Body of pancreas (tissue), 4 donors: Measurements from ENCODE around the gene LMO1. TPM values are rescaled to one million over a fixed set of nuclear protein-coding genes. Genes with fewer than 3 reads are reported as not detected.
A peak's percentile ranks its signal among the peaks of the same experiment; 100 is the strongest.

Experiments used
- ATAC-seq: fragments of 150-250 bp; one replicate; pipeline ENCODE4 v1.9.1; 2016
- DNase-seq, 4 donors: peaks; one replicate each; pipeline ENCODE4 v3.0.0-alpha.2; 2019
- H3K27ac ChIP-seq, 4 donors: fragments of 200-600 bp; sonication (generic); 1 replicate in 3 of 4; 2 replicates in 1 of 4; pipeline versions ENCODE4 v1.5.1 to v1.6.1; 2016 to 2019; ENCODE audit warnings: mild to moderate bottlenecking in 1 of 4, mixed read lengths in 1 of 4, moderate library complexity in 1 of 4
- H3K27me3 ChIP-seq, 2 donors: fragments of 200-600 bp; sonication (generic); one replicate each; pipeline ENCODE4 v1.6.0; 2016; ENCODE audit warnings: mild to moderate bottlenecking in 1 of 2
- H3K36me3 ChIP-seq, 2 donors: fragments of 200-600 bp; sonication (generic); replicated peaks in 1 of 2; 2 replicates each; pipeline ENCODE4 v1.5.1; 2016; ENCODE audit warnings: low read depth in 2 of 2; ENCODE audit not compliant: insufficient read depth in 1 of 2
- H3K4me1 ChIP-seq: fragments of 200-600 bp; sonication (generic); one replicate; pipeline ENCODE4 v1.6.0; 2016
- H3K4me3 ChIP-seq, 2 donors: fragments of 200-600 bp; sonication (generic); 1 replicate in 1 of 2; 2 replicates in 1 of 2; pipeline ENCODE4 v1.5.1; 2016 to 2019
- H3K9me3 ChIP-seq, 3 donors: fragments of 200-600 bp; sonication (generic); 1 replicate in 2 of 3; 2 replicates in 1 of 3; pipeline ENCODE4 v1.5.1; 2016
- POLR2A ChIP-seq, 3 donors: fragments of 450-650 bp; IDR thresholded peaks; one replicate each; pipeline ENCODE4 v1.6.1; 2016; ENCODE audit warnings: antibody characterized with exemption in 3 of 3, mild to moderate bottlenecking in 2 of 3
- WGBS, 2 donors: methylation state at CpG; one replicate each; pipeline ENCODE4 v1.1.5; 2017; 5-methylcytosine and 5-hydroxymethylcytosine counted together
- intact Hi-C: fragments of 100-400 bp; cut with DNase I; formaldehyde crosslinking; loops from one replicate; pipeline ENCODE4 v1.15.1; 2023
- total RNA-seq, 2 donors: library from RNA; depleted of rRNA; stranded (reverse); fragments of >200 nt; gene quantifications; one replicate each; pipeline ENCODE4 v1.1.0, GENCODE V29; 2016
- TF ChIP-seq, protein P1 (sequence below), 7 experiments: fragments of 450-650 bp in 4 of 7; fragments of 200-600 bp in 3 of 7; sonication (generic) in 3 of 7; IDR thresholded peaks; one replicate each; pipeline ENCODE4 v1.5.1; 2016 to 2019; ENCODE audit warnings: antibody characterized with exemption in 7 of 7

Gene LMO1
- total RNA-seq, 2 donors from 2014 or later, result 0.78 to 1.6 TPM

DNA sequence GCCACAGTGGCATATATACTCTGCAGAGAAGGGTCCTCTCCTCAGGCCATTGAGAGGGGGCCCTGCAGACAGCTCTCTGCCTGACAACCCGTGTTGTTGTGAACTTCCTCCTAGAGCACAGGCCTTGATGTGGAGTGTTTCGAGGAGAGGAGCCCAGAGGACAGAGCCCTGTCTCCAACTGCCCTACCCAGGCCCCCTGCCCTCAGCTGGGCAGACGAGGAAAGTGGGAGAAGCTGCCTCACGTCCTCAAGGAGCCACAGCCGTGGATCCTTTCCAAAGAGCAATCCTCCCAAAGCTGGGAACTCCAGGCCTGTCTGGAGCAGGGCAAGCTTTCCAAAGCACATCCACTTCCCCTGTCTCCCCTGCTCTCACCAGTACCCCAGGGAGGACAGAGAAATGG, 10.7 kb downstream of the LMO1 start:
- Histone ChIP-seq H3K4me1 (no peaks in the 10 kb centered on the region), H3K36me3 (no peaks in the 10 kb centered on the region), H3K9me3 (no peaks in the 10 kb centered on the region), H3K27me3 (no peaks in the 10 kb centered on the region), H3K4me3 (no peak overlapping the region), H3K27ac (no peak overlapping the region)
- ATAC-seq, result no peak
- peak in 2 of 4 donors; percentile 0 to 3 for DNase-seq
- WGBS, 2 donors, result 72 to 75% methylated on average over 3 to 5 of the region's 5 CpGs
- intact Hi-C loops, result no loop called here
- TF ChIP-seq POLR2A (IDR thresholded peaks at IDR 0.05), result no peak
- TF ChIP-seq, protein P1, sequence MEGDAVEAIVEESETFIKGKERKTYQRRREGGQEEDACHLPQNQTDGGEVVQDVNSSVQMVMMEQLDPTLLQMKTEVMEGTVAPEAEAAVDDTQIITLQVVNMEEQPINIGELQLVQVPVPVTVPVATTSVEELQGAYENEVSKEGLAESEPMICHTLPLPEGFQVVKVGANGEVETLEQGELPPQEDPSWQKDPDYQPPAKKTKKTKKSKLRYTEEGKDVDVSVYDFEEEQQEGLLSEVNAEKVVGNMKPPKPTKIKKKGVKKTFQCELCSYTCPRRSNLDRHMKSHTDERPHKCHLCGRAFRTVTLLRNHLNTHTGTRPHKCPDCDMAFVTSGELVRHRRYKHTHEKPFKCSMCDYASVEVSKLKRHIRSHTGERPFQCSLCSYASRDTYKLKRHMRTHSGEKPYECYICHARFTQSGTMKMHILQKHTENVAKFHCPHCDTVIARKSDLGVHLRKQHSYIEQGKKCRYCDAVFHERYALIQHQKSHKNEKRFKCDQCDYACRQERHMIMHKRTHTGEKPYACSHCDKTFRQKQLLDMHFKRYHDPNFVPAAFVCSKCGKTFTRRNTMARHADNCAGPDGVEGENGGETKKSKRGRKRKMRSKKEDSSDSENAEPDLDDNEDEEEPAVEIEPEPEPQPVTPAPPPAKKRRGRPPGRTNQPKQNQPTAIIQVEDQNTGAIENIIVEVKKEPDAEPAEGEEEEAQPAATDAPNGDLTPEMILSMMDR (IDR thresholded peaks at IDR 0.05), result no peak

- intact Hi-C loops, result no loop called here
- DNase-seq, result peak in 1 of 4 donors; percentile 5
- no peaks in the 10 kb centered on the region for H3K36me3 ChIP-seq
- H3K4me3 ChIP-seq, result no peak overlapping the region
- TF ChIP-seq, protein P1 (IDR thresholded peaks at IDR 0.05), result no peak
- TF ChIP-seq POLR2A (IDR thresholded peaks at IDR 0.05), result no peak
- H3K27ac ChIP-seq, result no peak overlapping the region
- H3K9me3 ChIP-seq, result no peaks in the 10 kb centered on the region
- 79 to 81% methylated on average over 5 of the region's 5 CpGs for WGBS, 2 donors
- H3K4me1 ChIP-seq, result no peaks in the 10 kb centered on the region
- ATAC-seq, result no peak
- H3K27me3 ChIP-seq, result no peaks in the 10 kb centered on the region
Observed at GRCh38 chr11:8252388-8252787, 11.3 kb downstream of the LMO1 start.

GRCh38 chr11:8251616-8252295, 11.9 kb downstream of the LMO1 start:
- no peak for TF ChIP-seq POLR2A (IDR thresholded peaks at IDR 0.05)
- TF ChIP-seq, protein P1 (IDR thresholded peaks at IDR 0.05), result no peak
- no peaks in the 10 kb centered on the region for H3K36me3 ChIP-seq
- no peak overlapping the region for H3K4me3 ChIP-seq
- intact Hi-C loops, result no loop called here
- ATAC-seq (no peak), DNase-seq (peak in 2 of 4 donors; percentile 0 to 3)
- H3K27ac ChIP-seq, result no peak overlapping the region
- no peaks in the 10 kb centered on the region for H3K4me1 ChIP-seq
- 74 to 84% methylated on average over 10 of the region's 10 CpGs for WGBS, 2 donors
- no peaks in the 10 kb centered on the region for H3K27me3 ChIP-seq
- no peaks in the 10 kb centered on the region for H3K9me3 ChIP-seq

GRCh38 chr11:8250981-8251615, 12.6 kb downstream of the LMO1 start:
- Histone ChIP-seq H3K9me3 (no peaks in the 10 kb centered on the region), H3K27ac (no peak overlapping the region), H3K4me3 (no peak overlapping the region), H3K4me1 (no peaks in the 10 kb centered on the region), H3K27me3 (no peaks in the 10 kb centered on the region), H3K36me3 (no peaks in the 10 kb centered on the region)
- WGBS, 2 donors, result 84 to 90% methylated on average over 10 to 11 of the region's 11 CpGs
- ATAC-seq (no peak), DNase-seq (peak in 2 of 4 donors; percentile 1 to 5)
- no peak for TF ChIP-seq POLR2A (IDR thresholded peaks at IDR 0.05)
- intact Hi-C loops, result no loop called here

DNA sequence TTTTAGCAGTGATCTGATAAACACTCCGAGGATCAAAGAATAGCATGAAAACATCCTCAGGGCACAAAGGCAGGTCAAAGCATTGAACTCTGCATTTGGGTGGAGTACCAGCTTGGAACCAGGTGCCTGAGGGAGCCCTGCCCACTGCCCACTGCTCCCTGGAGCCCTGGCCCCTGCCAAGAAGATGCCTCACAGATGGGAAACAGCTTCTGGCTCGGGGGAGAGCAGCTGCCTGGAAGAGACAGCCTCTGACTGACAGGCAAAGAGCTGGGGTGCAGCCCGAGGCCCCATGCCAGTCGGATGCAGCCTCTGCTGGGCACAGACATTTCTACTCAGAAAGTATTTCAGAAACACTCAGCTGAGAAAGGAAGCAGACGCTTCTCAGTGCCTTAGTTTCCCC, 13.2 kb downstream of the LMO1 start:
- no peak for TF ChIP-seq POLR2A (IDR thresholded peaks at IDR 0.05)
- DNase-seq (peak in 2 of 4 donors; percentile 0 to 3), ATAC-seq (no peak)
- Histone ChIP-seq H3K27ac (no peak overlapping the region), H3K4me3 (no peak overlapping the region), H3K9me3 (no peaks in the 10 kb centered on the region), H3K4me1 (no peaks in the 10 kb centered on the region), H3K27me3 (no peaks in the 10 kb centered on the region), H3K36me3 (no peaks in the 10 kb centered on the region)
- WGBS, 2 donors, result 56 to 66% methylated on average over 4 to 5 of the region's 5 CpGs
- intact Hi-C loops, result no loop called here
